Activated CD8-positive, alpha-beta memory T cell treated with anti-CD3 and anti-CD28 coated beads for 36 hours (primary cell): Measurements from ENCODE around the gene MLST8. TPM values are rescaled to one million over a fixed set of nuclear protein-coding genes. Genes with fewer than 3 reads are reported as not detected.

ENCODE experiments used
- CTCF ChIA-PET: fragments of 350-600 bp; sonication (Branson Sonifier 250); formaldehyde crosslinking; loops from one replicate; lab custom pipeline; 2021; ENCODE audit warnings: antibody characterized with exemption; lab: Charles Lee
- POLR2A ChIA-PET: fragments of 350-600 bp; sonication (Branson Sonifier 250); formaldehyde crosslinking; loops from one replicate; lab custom pipeline; 2021; ENCODE audit warnings: antibody characterized with exemption; lab: Charles Lee
- total RNA-seq, 2 experiments: library from RNA; stranded (reverse); gene quantifications; one replicate each; pipeline ENCODE4 v1.2.3, GENCODE V29; 2021

Gene MLST8
- total RNA-seq, 2 experiments from 2014 or later: 81.8 to 83.2 TPM

GRCh38 chr16:2216330-2216729 lies 11.1 kb downstream of the MLST8 start:
- ChIA-PET CTCF (interaction anchor here (0.9 to 1.1 kb wide), 2 partner anchors 22 to 76 kb away, joined by 3 to 4 read pairs; no protein-coding TSS in a partner anchor), POLR2A (interaction anchor here (0.6 kb wide), 1 partner anchor 510 kb away, joined by 3 read pairs; the partner anchor contains the start of gene MAPK8IP3)

- CTCF ChIA-PET: interaction anchor here (0.7 to 1.9 kb wide), 3 partner anchors 20 to 28 kb away, joined by 3 to 5 read pairs (median 3); partner anchors contain the start of gene ECI1
- POLR2A ChIA-PET: no interaction called here
Measured at GRCh38 chr16:2223221-2223941, 18.1 kb downstream of the MLST8 start, which contains the start of gene E4F1. Gene E4F1, plus strand, starts transcription at chr16:2223591. Its CDS starts 23 bp downstream, at chr16:2223614.

GRCh38 chr16:2223942-2224486 lies 18.8 kb downstream of the MLST8 start:
- POLR2A ChIA-PET: no interaction called here

GRCh38 chr16:2226245-2226793 lies 21.1 kb downstream of the MLST8 start:
- ChIA-PET CTCF (no interaction called here), POLR2A (no interaction called here)

More at GRCh38 chr16:2223942-2224486, 18.8 kb downstream of the MLST8 start:
- CTCF ChIA-PET: interaction anchor here (1.9 kb wide), 1 partner anchor 28 kb away, joined by 5 read pairs; the partner anchor contains the start of gene ECI1

- CTCF ChIA-PET: no interaction called here
- POLR2A ChIA-PET: no interaction called here
Measured at GRCh38 chr16:2226918-2227317, 21.7 kb downstream of the MLST8 start.

GRCh38 chr16:2228161-2228824 lies 23.0 kb downstream of the MLST8 start:
- ChIA-PET CTCF (no interaction called here), POLR2A (interaction anchor here (0.6 kb wide), 1 partner anchor 20 kb away, joined by 3 read pairs; no protein-coding TSS in a partner anchor)

GRCh38 chr16:2229091-2229490 lies 23.8 kb downstream of the MLST8 start:
- ChIA-PET CTCF (no interaction called here), POLR2A (no interaction called here)

GRCh38 chr16:2229632-2230250 lies 24.5 kb downstream of the MLST8 start:
- POLR2A ChIA-PET: no interaction called here

GRCh38 chr16:2230376-2230775 lies 25.1 kb downstream of the MLST8 start:
- ChIA-PET CTCF (no interaction called here), POLR2A (no interaction called here)

More at GRCh38 chr16:2229632-2230250, 24.5 kb downstream of the MLST8 start:
- CTCF ChIA-PET: no interaction called here

- ChIA-PET CTCF (no interaction called here), POLR2A (no interaction called here)
Measured at GRCh38 chr16:2231016-2231931, 26.0 kb downstream of the MLST8 start.

GRCh38 chr16:2232094-2232990 lies 27.1 kb downstream of the MLST8 start:
- CTCF ChIA-PET: no interaction called here
- POLR2A ChIA-PET: no interaction called here

GRCh38 chr16:2233046-2233775 lies 28.0 kb downstream of the MLST8 start:
- POLR2A ChIA-PET: no interaction called here
- CTCF ChIA-PET: no interaction called here

- CTCF ChIA-PET: no interaction called here
- POLR2A ChIA-PET: no interaction called here
Measured at GRCh38 chr16:2233872-2234812, 28.9 kb downstream of the MLST8 start.

GRCh38 chr16:2234813-2235170 lies 29.5 kb downstream of the MLST8 start:
- ChIA-PET POLR2A (no interaction called here), CTCF (no interaction called here)

- ChIA-PET CTCF (no interaction called here), POLR2A (interaction anchor here (0.6 kb wide), 1 partner anchor 17 kb away, joined by 7 read pairs; no protein-coding TSS in a partner anchor)
Measured at GRCh38 chr16:2235234-2235651, 30.0 kb downstream of the MLST8 start.
